WTC11 (cell line): ENCODE results near the gene GDF11. TPM values are rescaled to one million over a fixed set of nuclear protein-coding genes. Genes with fewer than 3 reads are reported as not detected.

Source experiments
- ATAC-seq: fragments of 200-7000 bp; cut with Tn5 transposase; 2 replicates; pipeline ENCODE4 v1.10.0; 2021; ENCODE audit warnings: mild to moderate bottlenecking, moderate library complexity
- CTCF ChIA-PET: fragments of 300-600 bp; sonication (Branson Sonifier 250); formaldehyde crosslinking; loops from one replicate; lab custom pipeline; 2021; ENCODE audit warnings: antibody characterized with exemption; lab: Charles Lee
- POLR2A ChIA-PET: fragments of 350-600 bp; sonication (Branson Sonifier 250); formaldehyde crosslinking; loops from one replicate; lab custom pipeline; 2021; ENCODE audit warnings: antibody characterized with exemption; lab: Charles Lee
- DNase-seq: peaks from one replicate; pipeline ENCODE4 v3.0.0; 2021; ENCODE audit warnings: low spot score
- H3K27ac Mint-ChIP-seq: 2 replicates; pipeline ENCODE4 v1.8.0; 2021; ENCODE audit warnings: mixed read lengths
- H3K27me3 Mint-ChIP-seq: 2 replicates; pipeline ENCODE4 v1.8.0; 2021; ENCODE audit warnings: low read depth, mild to moderate bottlenecking, moderate library complexity, mixed read lengths
- H3K36me3 Mint-ChIP-seq: 2 replicates; pipeline ENCODE4 v1.8.0; 2021; ENCODE audit warnings: mixed read lengths
- H3K4me1 Mint-ChIP-seq: 2 replicates; pipeline ENCODE4 v1.8.0; 2022; ENCODE audit warnings: mixed read lengths
- H3K4me3 Mint-ChIP-seq: 2 replicates; pipeline ENCODE4 v1.8.0; 2021; ENCODE audit warnings: mild to moderate bottlenecking, moderate library complexity, mixed read lengths
- H3K9me3 Mint-ChIP-seq: 2 replicates; pipeline ENCODE4 v1.8.0; 2021; ENCODE audit warnings: mixed read lengths
- CBFB ChIP-seq: sonication (generic); formaldehyde crosslinking; IDR thresholded peaks from 2 replicates; pipeline ENCODE4 v1.8.1; 2022; ENCODE audit warnings: mild to moderate bottlenecking, low read depth, missing genetic modification reagents
- CREM ChIP-seq: sonication (generic); formaldehyde crosslinking; IDR thresholded peaks from 2 replicates; pipeline ENCODE4 v1.8.1; 2022; ENCODE audit warnings: mild to moderate bottlenecking, missing genetic modification reagents, moderate library complexity
- EMX1 ChIP-seq: fragments of 250-450 bp; sonication (Bioruptor Pico); IDR thresholded peaks from 2 replicates; pipeline ENCODE4 v1.8.0; 2021; ENCODE audit warnings: mild to moderate bottlenecking
- FOXJ3 ChIP-seq: sonication (generic); formaldehyde crosslinking; IDR thresholded peaks from 2 replicates; pipeline ENCODE4 v1.9.0; 2021; ENCODE audit warnings: missing genetic modification reagents, mild to moderate bottlenecking, borderline replicate concordance
- FOXP1 ChIP-seq: sonication (generic); formaldehyde crosslinking; IDR thresholded peaks from 2 replicates; pipeline ENCODE4 v1.8.0; 2022; ENCODE audit warnings: missing genetic modification reagents, mild to moderate bottlenecking, moderate library complexity, borderline replicate concordance
- IRF2 ChIP-seq: sonication (generic); formaldehyde crosslinking; IDR thresholded peaks from 2 replicates; pipeline ENCODE4 v1.8.0; 2022; ENCODE audit warnings: low read depth, missing genetic modification reagents, borderline replicate concordance
- JUN ChIP-seq: sonication (generic); formaldehyde crosslinking; IDR thresholded peaks from 2 replicates; pipeline ENCODE4 v1.8.0; 2023; ENCODE audit warnings: mild to moderate bottlenecking, missing genetic modification reagents
- NFATC4 ChIP-seq: fragments of 250-450 bp; sonication (Bioruptor Pico); IDR thresholded peaks from 2 replicates; pipeline ENCODE4 v1.9.0; 2021; ENCODE audit warnings: mild to moderate bottlenecking
- NR1H2 ChIP-seq: sonication (generic); formaldehyde crosslinking; IDR thresholded peaks from 2 replicates; pipeline ENCODE4 v1.9.0; 2021; ENCODE audit warnings: mild to moderate bottlenecking, moderate library complexity, missing genetic modification reagents
- NR3C1 ChIP-seq: sonication (generic); formaldehyde crosslinking; conservative IDR thresholded peaks from 2 replicates; pipeline ENCODE4 v1.8.1; 2023; ENCODE audit warnings: low read depth, mild to moderate bottlenecking, missing genetic modification reagents
- OVOL2 ChIP-seq: fragments of 250-450 bp; sonication (Bioruptor Pico); IDR thresholded peaks from 2 replicates; pipeline ENCODE4 v1.9.0; 2021; ENCODE audit warnings: mild to moderate bottlenecking, borderline replicate concordance
- PRRX2 ChIP-seq: fragments of 250-450 bp; sonication (Bioruptor Pico); IDR thresholded peaks from 2 replicates; pipeline ENCODE4 v1.8.0; 2021; ENCODE audit warnings: mild to moderate bottlenecking
- SMAD3 ChIP-seq: sonication (generic); formaldehyde crosslinking; IDR thresholded peaks from 2 replicates; pipeline ENCODE4 v1.8.0; 2022; ENCODE audit warnings: missing genetic modification reagents, mild to moderate bottlenecking, borderline replicate concordance
- SP1 ChIP-seq: sonication (generic); formaldehyde crosslinking; conservative IDR thresholded peaks from 2 replicates; pipeline ENCODE4 v1.8.1; 2022; ENCODE audit warnings: missing genetic modification reagents
- ZNF121 ChIP-seq: sonication (generic); formaldehyde crosslinking; IDR thresholded peaks from 2 replicates; pipeline ENCODE4 v1.8.0; 2023; ENCODE audit warnings: missing genetic modification reagents
- ZNF138 ChIP-seq: sonication (generic); formaldehyde crosslinking; conservative IDR thresholded peaks from 2 replicates; pipeline ENCODE4 v1.8.1; 2022; ENCODE audit warnings: mild to moderate bottlenecking, moderate library complexity, missing genetic modification reagents
- ZNF263 ChIP-seq: sonication (generic); formaldehyde crosslinking; IDR thresholded peaks from 2 replicates; pipeline ENCODE4 v1.8.1; 2022; ENCODE audit warnings: low read depth, mild to moderate bottlenecking, moderate library complexity, missing genetic modification reagents
- total RNA-seq: library from RNA; stranded (reverse); gene quantifications from 3 replicates; pipeline ENCODE4 v1.2.3, GENCODE V29; 2021
- TF ChIP-seq, protein P1 (sequence below): fragments of 250-450 bp; sonication (Bioruptor Pico); IDR thresholded peaks from 2 replicates; pipeline ENCODE4 v1.9.0; 2021; ENCODE audit warnings: mild to moderate bottlenecking
- TF ChIP-seq, protein P2 (sequence below): sonication (generic); formaldehyde crosslinking; IDR thresholded peaks from 2 replicates; pipeline ENCODE4 v1.8.1; 2022; ENCODE audit warnings: missing genetic modification reagents, borderline replicate concordance
- TF ChIP-seq, protein P3 (sequence below): fragments of 250-450 bp; sonication (Bioruptor Pico); conservative IDR thresholded peaks from 2 replicates; pipeline ENCODE4 v1.9.0; 2021; ENCODE audit warnings: mild to moderate bottlenecking
- TF ChIP-seq, protein P4 (sequence below): sonication (generic); formaldehyde crosslinking; conservative IDR thresholded peaks from 2 replicates; pipeline ENCODE4 v1.8.1; 2023; ENCODE audit warnings: mild to moderate bottlenecking, low read depth, missing genetic modification reagents, moderate library complexity
- TF ChIP-seq, protein P5 (sequence below): sonication (generic); formaldehyde crosslinking; IDR thresholded peaks from 2 replicates; pipeline ENCODE4 v1.8.0; 2022; ENCODE audit warnings: mild to moderate bottlenecking, missing genetic modification reagents

The GDF11 gene
- total RNA-seq, 1 experiment from 2014 or later, result 16.9 TPM

DNA sequence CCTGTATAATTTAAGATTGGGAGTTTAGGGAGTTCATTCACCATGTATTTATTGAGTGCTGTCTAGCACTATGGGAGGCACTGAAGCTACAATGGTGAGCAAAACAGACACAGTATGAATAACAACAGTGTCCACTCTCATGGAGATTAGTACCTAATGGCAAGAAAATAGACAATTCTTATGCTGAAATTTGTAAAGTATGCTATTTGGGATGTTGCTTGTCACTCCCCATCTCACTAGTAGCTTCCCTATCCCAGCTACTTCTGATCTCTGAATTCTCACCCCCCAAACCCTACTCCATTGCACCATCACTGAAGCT lies 4.0 kb downstream of the GDF11 start:
- ATAC-seq, result no peak
- Mint-ChIP-seq H3K4me1 (peaks cover 69% of the 10 kb centered on the region), H3K36me3 (peaks cover 40% of the 10 kb centered on the region), H3K4me3 (peak overlapping the region; percentile 66), H3K9me3 (no peaks in the 10 kb centered on the region), H3K27ac (peak overlapping the region; percentile 77; the same call in 1 of the 2 replicates), H3K27me3 (no peaks in the 10 kb centered on the region)
- CTCF ChIA-PET, result interaction anchor here (0.6 to 5.0 kb wide), 10 partner anchors 8 to 519 kb away, joined by 3 to 50 read pairs (median 3); partner anchors contain the start of genes ORMDL2 and SARNP
- POLR2A ChIA-PET, result interaction anchor here (0.5 to 1.6 kb wide), 5 partner anchors 10 to 260 kb away, joined by 3 to 4 read pairs (median 3); partner anchors contain the start of gene DNAJC14
- DNase-seq, result no peak
- no peak for TF ChIP-seq NR3C1 (CRISPR knock-in tag)
- TF ChIP-seq, protein P1, sequence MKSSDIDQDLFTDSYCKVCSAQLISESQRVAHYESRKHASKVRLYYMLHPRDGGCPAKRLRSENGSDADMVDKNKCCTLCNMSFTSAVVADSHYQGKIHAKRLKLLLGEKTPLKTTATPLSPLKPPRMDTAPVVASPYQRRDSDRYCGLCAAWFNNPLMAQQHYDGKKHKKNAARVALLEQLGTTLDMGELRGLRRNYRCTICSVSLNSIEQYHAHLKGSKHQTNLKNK, result 0 out of 2 replicates have a peak, but pooled peaks have one; percentile 11
- no peak for TF ChIP-seq IRF2 (CRISPR knock-in tag)

DNA sequence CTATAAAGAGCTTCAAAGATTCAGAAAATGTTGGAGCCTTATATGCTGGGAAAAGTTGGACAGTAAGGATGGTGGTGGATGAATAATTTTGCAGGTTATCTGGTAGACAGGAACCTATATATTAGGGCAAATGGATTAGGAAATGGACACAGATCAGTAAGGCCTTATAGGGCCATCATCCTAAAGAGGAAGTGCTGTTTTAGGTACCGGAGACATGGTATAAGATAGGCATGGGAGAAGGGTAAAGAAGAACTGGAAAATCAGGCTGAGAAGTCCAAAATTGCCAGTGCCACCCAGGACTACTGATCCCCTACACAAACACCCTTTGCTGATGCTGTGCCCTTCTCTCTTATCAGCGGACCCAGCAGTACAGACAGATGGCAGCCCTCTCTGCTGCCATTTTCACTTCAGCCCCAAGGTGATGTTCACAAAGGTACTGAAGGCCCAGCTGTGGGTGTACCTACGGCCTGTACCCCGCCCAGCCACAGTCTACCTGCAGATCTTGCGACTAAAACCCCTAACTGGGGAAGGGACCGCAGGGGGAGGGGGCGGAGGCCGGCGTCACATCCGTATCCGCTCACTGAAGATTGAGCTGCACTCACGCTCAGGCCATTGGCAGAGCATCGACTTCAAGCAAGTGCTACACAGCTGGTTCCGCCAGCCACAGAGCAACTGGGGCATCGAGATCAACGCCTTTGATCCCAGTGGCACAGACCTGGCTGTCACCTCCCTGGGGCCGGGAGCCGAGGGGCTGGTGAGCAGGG lies 5.5 kb downstream of the GDF11 start:
- no peak for DNase-seq
- POLR2A ChIA-PET, result interaction anchor here (0.6 kb wide), 1 partner anchor 259 kb away, joined by 3 read pairs; no protein-coding TSS in a partner anchor
- no peak for TF ChIP-seq SMAD3
- TF ChIP-seq, protein P2, sequence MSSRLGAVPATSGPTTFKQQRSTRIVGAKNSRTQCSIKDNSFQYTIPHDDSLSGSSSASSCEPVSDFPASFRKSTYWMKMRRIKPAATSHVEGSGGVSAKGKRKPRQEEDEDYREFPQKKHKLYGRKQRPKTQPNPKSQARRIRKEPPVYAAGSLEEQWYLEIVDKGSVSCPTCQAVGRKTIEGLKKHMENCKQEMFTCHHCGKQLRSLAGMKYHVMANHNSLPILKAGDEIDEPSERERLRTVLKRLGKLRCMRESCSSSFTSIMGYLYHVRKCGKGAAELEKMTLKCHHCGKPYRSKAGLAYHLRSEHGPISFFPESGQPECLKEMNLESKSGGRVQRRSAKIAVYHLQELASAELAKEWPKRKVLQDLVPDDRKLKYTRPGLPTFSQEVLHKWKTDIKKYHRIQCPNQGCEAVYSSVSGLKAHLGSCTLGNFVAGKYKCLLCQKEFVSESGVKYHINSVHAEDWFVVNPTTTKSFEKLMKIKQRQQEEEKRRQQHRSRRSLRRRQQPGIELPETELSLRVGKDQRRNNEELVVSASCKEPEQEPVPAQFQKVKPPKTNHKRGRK (CRISPR knock-in tag), result no peak
- no peak for TF ChIP-seq CBFB (CRISPR knock-in tag)
- no peak for TF ChIP-seq NFATC4
- TF ChIP-seq, protein P3, sequence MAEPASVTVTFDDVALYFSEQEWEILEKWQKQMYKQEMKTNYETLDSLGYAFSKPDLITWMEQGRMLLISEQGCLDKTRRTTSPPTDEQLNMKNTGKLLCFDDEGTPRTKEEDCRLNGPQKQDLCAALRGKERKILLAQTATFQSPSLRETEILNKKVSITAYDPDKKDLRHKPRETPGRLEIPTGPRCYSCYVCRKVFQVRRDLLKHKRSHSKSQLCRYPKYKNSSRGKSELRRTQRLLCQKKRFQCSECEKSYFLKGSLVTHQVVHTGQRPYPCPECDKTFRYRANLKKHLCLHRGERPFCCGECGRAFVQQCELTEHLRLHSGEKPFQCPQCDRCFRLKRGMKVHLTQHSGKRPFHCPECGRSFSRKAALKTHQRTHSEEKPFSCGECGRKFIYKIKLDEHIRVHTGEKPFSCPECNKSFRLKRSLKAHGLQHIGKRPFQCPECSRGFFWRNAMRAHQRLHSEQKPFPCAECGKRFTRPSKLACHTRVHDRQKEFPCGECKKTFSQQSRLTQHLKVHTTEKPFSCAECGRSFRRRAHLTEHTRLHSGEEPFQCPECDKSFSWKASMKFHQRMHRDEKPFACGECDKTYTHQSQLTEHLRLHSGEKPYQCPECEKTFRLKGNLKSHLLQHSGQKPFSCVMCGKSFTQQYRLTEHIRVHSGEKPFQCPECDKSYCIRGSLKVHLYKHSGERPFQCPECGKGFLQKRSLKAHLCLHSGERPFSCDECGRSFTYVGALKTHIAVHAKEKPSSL (CRISPR knock-in tag), result no peak
- no peak for TF ChIP-seq ZNF121 (CRISPR knock-in tag)
- TF ChIP-seq FOXP1 (CRISPR knock-in tag), result no peak
- TF ChIP-seq, protein P4, sequence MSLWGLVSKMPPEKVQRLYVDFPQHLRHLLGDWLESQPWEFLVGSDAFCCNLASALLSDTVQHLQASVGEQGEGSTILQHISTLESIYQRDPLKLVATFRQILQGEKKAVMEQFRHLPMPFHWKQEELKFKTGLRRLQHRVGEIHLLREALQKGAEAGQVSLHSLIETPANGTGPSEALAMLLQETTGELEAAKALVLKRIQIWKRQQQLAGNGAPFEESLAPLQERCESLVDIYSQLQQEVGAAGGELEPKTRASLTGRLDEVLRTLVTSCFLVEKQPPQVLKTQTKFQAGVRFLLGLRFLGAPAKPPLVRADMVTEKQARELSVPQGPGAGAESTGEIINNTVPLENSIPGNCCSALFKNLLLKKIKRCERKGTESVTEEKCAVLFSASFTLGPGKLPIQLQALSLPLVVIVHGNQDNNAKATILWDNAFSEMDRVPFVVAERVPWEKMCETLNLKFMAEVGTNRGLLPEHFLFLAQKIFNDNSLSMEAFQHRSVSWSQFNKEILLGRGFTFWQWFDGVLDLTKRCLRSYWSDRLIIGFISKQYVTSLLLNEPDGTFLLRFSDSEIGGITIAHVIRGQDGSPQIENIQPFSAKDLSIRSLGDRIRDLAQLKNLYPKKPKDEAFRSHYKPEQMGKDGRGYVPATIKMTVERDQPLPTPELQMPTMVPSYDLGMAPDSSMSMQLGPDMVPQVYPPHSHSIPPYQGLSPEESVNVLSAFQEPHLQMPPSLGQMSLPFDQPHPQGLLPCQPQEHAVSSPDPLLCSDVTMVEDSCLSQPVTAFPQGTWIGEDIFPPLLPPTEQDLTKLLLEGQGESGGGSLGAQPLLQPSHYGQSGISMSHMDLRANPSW (CRISPR knock-in tag), result no peak
- no peak for TF ChIP-seq FOXJ3 (CRISPR knock-in tag)
- no peak for TF ChIP-seq JUN
- TF ChIP-seq CREM (CRISPR knock-in tag), result no peak
- no peak for TF ChIP-seq ZNF263
- TF ChIP-seq, protein P5, sequence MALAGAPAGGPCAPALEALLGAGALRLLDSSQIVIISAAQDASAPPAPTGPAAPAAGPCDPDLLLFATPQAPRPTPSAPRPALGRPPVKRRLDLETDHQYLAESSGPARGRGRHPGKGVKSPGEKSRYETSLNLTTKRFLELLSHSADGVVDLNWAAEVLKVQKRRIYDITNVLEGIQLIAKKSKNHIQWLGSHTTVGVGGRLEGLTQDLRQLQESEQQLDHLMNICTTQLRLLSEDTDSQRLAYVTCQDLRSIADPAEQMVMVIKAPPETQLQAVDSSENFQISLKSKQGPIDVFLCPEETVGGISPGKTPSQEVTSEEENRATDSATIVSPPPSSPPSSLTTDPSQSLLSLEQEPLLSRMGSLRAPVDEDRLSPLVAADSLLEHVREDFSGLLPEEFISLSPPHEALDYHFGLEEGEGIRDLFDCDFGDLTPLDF (CRISPR knock-in tag), result no peak
- no peak for TF ChIP-seq NR1H2 (CRISPR knock-in tag)
- no peak for TF ChIP-seq NR3C1 (CRISPR knock-in tag)
- TF ChIP-seq SP1 (CRISPR knock-in tag), result no peak
- no peak for TF ChIP-seq EMX1
- no peak for TF ChIP-seq PRRX2 (CRISPR knock-in tag)
- no peak for TF ChIP-seq ZNF138 (CRISPR knock-in tag)
- TF ChIP-seq OVOL2 (CRISPR knock-in tag), result no peak
- TF ChIP-seq, all 79 proteins: peak for 0
- H3K4me1 Mint-ChIP-seq, result peaks cover 60% of the 10 kb centered on the region
- H3K9me3 Mint-ChIP-seq, result no peaks in the 10 kb centered on the region
- CTCF ChIA-PET, result interaction anchor here (1.3 to 5.0 kb wide), 2 partner anchors 11 to 67 kb away, joined by 4 to 50 read pairs; a partner anchor contains a TSS
- H3K27ac Mint-ChIP-seq, result no peak overlapping the region
- H3K27me3 Mint-ChIP-seq, result no peaks in the 10 kb centered on the region
- ATAC-seq, result no peak
- peaks cover 52% of the 10 kb centered on the region for H3K36me3 Mint-ChIP-seq
- no peak overlapping the region for H3K4me3 Mint-ChIP-seq
